GM13977 (cell line): Measurements from ENCODE around the gene BPIFA1.

Experiments
- DNase-seq: peaks from one replicate; pipeline ENCODE4 v3.0.0; 2012; ENCODE audit warnings: low spot score
- in situ Hi-C: fragments of 300-500 bp; cut with MboI; formaldehyde crosslinking; loops from one replicate; pipeline ENCODE4 v1.12.0; 2022; ENCODE audit warnings: low sequenced_read_pairs, low pct_unique_long_range_greater_than_20kb, mixed read lengths, inconsistent platforms; ENCODE audit not compliant: unreplicated experiment
- TF ChIP-seq, protein P1 (sequence below): IDR thresholded peaks from 2 replicates; pipeline ENCODE4 v1.5.1; 2012; ENCODE audit warnings: mild to moderate bottlenecking, control low read depth; ENCODE audit not compliant: insufficient read depth; ENCODE audit errors: extremely low read depth, missing control alignments

BPIFA1 gene

DNA sequence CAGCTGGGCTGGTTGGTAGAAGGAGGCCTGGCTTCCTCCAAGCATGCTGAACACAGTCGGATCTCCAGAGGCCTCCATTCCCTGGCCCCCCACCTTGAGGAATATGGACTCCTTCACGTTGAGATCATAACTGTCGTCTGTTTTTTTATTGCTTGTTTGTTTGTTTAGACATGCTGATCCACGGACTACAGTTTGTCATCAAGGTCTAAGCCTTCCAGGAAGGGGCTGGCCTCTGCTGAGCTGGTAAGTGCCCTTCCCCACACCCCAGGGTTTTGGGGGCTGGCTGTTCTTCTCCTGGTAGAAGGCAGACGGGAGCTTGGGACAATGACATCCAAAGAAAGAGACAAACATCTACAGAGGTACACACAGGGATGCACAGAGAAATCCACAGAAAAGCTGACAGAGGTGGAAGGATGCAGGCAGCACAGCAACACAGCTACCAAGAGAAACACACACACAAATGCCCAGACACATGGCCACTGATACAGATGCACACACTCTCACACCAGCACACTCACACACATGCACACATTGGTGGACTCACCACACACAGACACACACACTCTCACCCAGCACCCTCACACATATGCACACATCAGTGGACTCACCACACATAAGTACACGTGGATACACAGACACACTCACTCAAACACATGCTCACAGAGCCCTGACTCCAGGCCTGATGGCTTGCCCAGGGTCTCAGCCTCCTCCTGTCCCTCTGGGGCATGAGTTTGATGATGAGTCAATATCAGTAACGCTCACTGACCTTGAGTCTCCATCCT lies 6.7 kb downstream of the BPIFA1 start:
- no peak for DNase-seq
- TF ChIP-seq, protein P1, sequence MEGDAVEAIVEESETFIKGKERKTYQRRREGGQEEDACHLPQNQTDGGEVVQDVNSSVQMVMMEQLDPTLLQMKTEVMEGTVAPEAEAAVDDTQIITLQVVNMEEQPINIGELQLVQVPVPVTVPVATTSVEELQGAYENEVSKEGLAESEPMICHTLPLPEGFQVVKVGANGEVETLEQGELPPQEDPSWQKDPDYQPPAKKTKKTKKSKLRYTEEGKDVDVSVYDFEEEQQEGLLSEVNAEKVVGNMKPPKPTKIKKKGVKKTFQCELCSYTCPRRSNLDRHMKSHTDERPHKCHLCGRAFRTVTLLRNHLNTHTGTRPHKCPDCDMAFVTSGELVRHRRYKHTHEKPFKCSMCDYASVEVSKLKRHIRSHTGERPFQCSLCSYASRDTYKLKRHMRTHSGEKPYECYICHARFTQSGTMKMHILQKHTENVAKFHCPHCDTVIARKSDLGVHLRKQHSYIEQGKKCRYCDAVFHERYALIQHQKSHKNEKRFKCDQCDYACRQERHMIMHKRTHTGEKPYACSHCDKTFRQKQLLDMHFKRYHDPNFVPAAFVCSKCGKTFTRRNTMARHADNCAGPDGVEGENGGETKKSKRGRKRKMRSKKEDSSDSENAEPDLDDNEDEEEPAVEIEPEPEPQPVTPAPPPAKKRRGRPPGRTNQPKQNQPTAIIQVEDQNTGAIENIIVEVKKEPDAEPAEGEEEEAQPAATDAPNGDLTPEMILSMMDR = no peak
- in situ Hi-C loops = no loop called here

DNA sequence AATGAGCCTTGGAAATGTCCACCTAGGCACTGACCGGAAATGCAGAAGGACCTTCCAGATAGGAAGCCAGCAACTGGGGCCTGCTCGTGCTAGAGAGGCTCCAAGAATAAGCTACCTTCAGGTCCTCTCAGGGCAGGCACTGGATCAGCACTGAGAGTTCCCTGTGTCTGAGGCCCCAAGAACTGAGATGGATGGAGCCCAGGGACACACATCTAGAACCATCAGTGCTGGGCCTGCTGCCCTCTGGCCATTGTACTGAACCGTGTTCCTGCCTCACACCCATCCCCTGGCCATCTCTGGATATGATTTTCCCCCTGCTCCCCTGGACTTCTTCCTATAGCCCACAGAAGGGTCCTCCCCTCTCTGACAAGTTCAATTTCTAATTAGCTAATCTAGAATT lies 10.3 kb downstream of the BPIFA1 start:
- DNase-seq = no peak
- TF ChIP-seq, protein P1 = no peak
- in situ Hi-C loops = no loop called here

DNA sequence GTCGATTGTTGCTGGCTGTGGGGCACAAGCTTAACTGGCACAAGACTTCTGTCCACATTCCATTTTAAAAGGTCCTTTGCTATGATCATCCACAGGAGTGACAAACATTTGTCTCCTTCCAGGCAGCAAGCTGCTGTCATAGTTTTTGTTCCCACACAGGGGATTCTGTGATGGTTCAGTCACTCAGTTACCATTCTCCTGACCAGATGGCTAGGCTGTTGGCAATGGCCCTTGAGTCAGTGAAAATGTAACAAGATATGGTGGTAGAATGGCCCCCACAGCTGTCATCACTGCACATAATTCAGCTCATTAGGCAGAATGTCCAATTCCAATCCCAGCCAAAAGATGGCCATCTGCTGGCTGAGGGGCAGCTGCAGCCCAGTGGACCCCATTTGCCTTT lies 13.7 kb downstream of the BPIFA1 start:
- DNase-seq = no peak
- in situ Hi-C loops = no loop called here
- TF ChIP-seq, protein P1 = no peak

DNA sequence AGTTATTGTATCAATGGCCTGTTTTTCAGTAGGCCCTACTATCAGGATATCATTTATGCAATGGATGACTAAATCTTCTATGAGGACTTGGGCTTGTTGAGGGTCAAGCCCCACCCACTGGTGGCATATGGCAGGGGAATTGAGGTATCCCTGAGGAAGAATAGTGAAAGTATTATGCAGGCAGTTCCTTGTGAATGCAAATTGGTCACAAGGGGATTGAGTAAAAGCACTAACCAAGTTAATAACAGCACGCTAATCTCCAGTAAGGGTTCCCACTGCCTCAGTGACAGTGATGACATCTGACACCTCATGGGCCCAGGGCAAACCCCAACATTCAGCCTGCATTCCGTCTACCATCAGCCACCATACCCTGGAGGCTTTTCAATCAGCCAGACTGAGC lies 14.9 kb downstream of the BPIFA1 start:
- DNase-seq = no peak
- in situ Hi-C loops = no loop called here
- TF ChIP-seq, protein P1 = no peak

DNA sequence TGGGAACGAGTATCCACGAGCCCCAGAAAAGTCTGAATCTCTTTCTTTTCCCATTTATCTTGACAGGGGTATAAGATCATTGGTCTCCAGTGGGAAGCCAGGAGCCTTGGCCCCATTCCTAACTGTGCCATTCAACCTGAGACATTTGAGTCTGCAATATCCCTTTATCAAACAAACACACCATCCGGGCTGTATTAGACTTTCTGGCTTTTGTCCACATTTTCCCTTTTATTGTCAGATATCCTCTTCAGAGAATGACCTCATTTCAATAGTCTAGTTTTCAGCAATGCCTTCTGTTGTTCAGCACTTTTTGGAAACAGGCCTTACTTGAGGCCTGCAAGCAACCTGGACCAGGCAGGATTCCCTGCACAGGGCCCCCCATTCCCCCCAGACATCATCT lies 15.7 kb downstream of the BPIFA1 start:
- in situ Hi-C loops = no loop called here
- TF ChIP-seq, protein P1 = no peak
- no peak for DNase-seq

DNA sequence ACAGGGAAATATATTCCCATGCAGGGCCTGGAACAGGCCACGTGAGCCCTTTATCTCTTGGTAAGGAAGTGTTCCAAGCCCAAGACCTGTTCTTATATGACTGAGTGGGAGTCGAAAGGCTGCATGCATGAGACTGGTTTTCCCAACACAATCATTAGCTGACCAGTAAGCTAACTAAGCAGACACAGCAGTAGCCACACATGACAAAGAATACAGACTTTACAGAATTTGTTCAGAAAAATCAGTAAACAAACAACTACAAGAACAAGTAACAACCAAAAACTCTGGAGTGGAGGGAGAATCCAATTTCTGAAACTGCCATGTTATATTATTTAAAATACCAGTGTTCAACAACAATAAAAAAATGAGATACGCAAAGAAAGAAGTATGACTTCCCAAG lies 16.7 kb downstream of the BPIFA1 start:
- DNase-seq = no peak
- in situ Hi-C loops = no loop called here
- TF ChIP-seq, protein P1 = no peak
